Gastrocnemius medialis (tissue), 4 donors: ENCODE measurements around the gene CDC42EP3.

ENCODE experiments used
- CTCF ChIP-seq, 5 experiments: fragments of 450-650 bp in 3 of 5; fragments of 200-600 bp in 2 of 5; sonication (generic) in 2 of 5; IDR thresholded peaks in 4 of 5; conservative IDR thresholded peaks in 1 of 5; 1 replicate in 4 of 5; 2 replicates in 1 of 5; pipeline ENCODE4 v1.5.1; 2016 to 2019; ENCODE audit warnings: antibody characterized with exemption in 5 of 5, mild to moderate bottlenecking in 3 of 5, moderate library complexity in 3 of 5
- POLR2A ChIP-seq, 2 donors: fragments of 450-650 bp; IDR thresholded peaks; one replicate each; pipeline ENCODE4 v1.6.1; 2017; ENCODE audit warnings: antibody characterized with exemption in 2 of 2, mild to moderate bottlenecking in 2 of 2, moderate library complexity in 2 of 2

- no peak for TF ChIP-seq POLR2A (IDR thresholded peaks at IDR 0.05)
- TF ChIP-seq CTCF (IDR thresholded peaks at IDR 0.05 in 4 of 5, conservative IDR thresholded peaks at IDR 0.05 in 1 of 5): no peak
These were observed 7.7 kb upstream of the CDC42EP3 start for GRCh38 chr2:37679072-37679695.
